Measurements from ENCODE around the gene ESM1.

Gene ESM1

DNA sequence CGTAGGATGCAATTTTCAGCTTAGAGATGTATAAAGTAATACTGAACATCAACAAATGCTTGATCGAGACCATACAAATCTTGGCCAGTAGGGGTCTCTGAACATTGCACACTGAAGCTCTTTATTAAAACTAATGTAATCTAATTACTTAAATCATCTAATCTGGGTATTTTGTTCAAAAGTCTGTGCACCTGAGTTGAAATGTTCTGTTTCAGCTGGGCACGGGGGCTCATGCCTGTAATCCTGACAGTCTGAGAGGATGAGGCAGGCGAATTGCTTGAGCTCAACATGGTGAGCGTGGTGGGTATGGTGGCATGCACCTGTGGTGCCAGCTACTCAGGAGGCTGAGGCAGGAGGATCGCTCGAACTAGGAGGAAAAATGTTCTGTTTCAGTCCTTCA, 41.0 kb downstream of the ESM1 start:
- H3K36me3 ChIP-seq (ENCODE audit: control insufficient read depth, insufficient read depth, low read length), result no peaks in the 10 kb centered on the region
- H3K27me3 ChIP-seq (replicated peaks; ENCODE audit: control insufficient read depth, insufficient read depth, low read length), result no peaks in the 10 kb centered on the region
- DNase-seq (ENCODE audit: extremely low read depth, insufficient read length), result no peak
- H3K4me3 ChIP-seq (replicated peaks; ENCODE audit: low read depth, low read length), result no peak overlapping the region
- TF ChIP-seq CTCF (IDR thresholded peaks at IDR 0.05; ENCODE audit: insufficient read depth, low read length, poor library complexity, severe bottlenecking), result peak; percentile 68

GRCh38 chr5:54942064-54942778, 43.2 kb downstream of the ESM1 start:
- no peak overlapping the region for H3K4me3 ChIP-seq (replicated peaks; ENCODE audit: low read depth, low read length)
- no peak for DNase-seq (ENCODE audit: extremely low read depth, insufficient read length)
- H3K27me3 ChIP-seq (replicated peaks; ENCODE audit: control insufficient read depth, insufficient read depth, low read length), result no peaks in the 10 kb centered on the region
- no peaks in the 10 kb centered on the region for H3K36me3 ChIP-seq (ENCODE audit: control insufficient read depth, insufficient read depth, low read length)
- no peak for TF ChIP-seq CTCF (IDR thresholded peaks at IDR 0.05; ENCODE audit: insufficient read depth, low read length, poor library complexity, severe bottlenecking)

DNA sequence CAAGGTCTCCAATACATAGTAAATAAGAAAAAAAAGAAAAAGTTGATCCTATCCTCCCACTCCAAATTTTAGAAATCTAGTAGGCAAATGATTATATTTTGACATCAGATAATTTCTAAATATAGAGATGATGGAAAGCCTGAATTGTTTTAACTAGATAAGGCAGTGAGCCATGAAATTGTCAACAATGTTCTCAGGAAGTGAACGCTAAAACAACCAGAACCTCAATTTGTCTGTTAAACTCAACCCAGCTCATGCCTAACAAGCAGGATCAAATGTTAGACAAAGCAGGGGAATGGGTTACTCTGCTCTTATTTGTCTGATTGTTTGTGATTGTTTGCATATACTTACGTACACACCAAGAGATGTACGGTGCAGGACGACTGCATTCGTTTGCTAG, 49.2 kb downstream of the ESM1 start:
- no peaks in the 10 kb centered on the region for H3K27me3 ChIP-seq (replicated peaks; ENCODE audit: control insufficient read depth, insufficient read depth, low read length)
- no peaks in the 10 kb centered on the region for H3K36me3 ChIP-seq (ENCODE audit: control insufficient read depth, insufficient read depth, low read length)
- no peak for DNase-seq (ENCODE audit: extremely low read depth, insufficient read length)

GRCh38 chr5:54932789-54933188, 52.6 kb downstream of the ESM1 start:
- no peaks in the 10 kb centered on the region for H3K36me3 ChIP-seq (ENCODE audit: control insufficient read depth, insufficient read depth, low read length)
- no peaks in the 10 kb centered on the region; the same call in 1 of the 2 replicates for H3K27me3 ChIP-seq (replicated peaks; ENCODE audit: control insufficient read depth, insufficient read depth, low read length)
- no peak for DNase-seq (ENCODE audit: extremely low read depth, insufficient read length)
- TF ChIP-seq CTCF (IDR thresholded peaks at IDR 0.05; ENCODE audit: insufficient read depth, low read length, poor library complexity, severe bottlenecking), result no peak
- H3K4me3 ChIP-seq (replicated peaks; ENCODE audit: low read depth, low read length), result no peak overlapping the region

More for the DNA sequence above, 49.2 kb downstream of the ESM1 start:
- TF ChIP-seq CTCF (IDR thresholded peaks at IDR 0.05; ENCODE audit: insufficient read depth, low read length, poor library complexity, severe bottlenecking), result no peak
- no peak overlapping the region for H3K4me3 ChIP-seq (replicated peaks; ENCODE audit: low read depth, low read length)

DNA sequence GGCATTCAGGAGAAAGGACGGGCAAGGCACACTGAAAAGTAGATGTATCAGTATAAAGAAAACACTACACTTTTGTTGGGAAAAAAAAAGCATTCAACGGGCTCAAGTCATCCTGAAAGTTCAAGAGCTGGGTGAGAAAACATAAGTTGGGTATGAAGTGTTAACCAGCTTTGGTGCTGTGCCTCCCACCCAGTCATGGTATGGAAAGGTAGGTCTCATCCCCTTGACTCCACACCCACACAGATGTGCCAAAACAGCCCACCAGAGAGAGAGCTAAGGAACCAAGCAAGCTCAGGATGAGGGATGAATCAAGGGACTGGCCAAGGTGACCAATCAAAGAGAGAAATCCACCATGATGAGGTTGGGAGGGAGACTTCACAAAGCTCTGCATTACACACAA, 54.7 kb downstream of the ESM1 start:
- TF ChIP-seq CTCF (IDR thresholded peaks at IDR 0.05; ENCODE audit: insufficient read depth, low read length, poor library complexity, severe bottlenecking), result no peak
- Histone ChIP-seq H3K27me3 (replicated peaks; ENCODE audit: control insufficient read depth, insufficient read depth, low read length) (no peaks in the 10 kb centered on the region; the same call in 1 of the 2 replicates), H3K36me3 (ENCODE audit: control insufficient read depth, insufficient read depth, low read length) (no peaks in the 10 kb centered on the region), H3K4me3 (replicated peaks; ENCODE audit: low read depth, low read length) (no peak overlapping the region)
- no peak for DNase-seq (ENCODE audit: extremely low read depth, insufficient read length)
